MM.1S (cell line): ENCODE measurements around the gene KCNT1.

Experiments
- CTCF ChIP-seq: fragments of 300-600 bp; sonication (generic); IDR thresholded peaks from 2 replicates; pipeline ENCODE4 v1.5.1; 2016; ENCODE audit warnings: antibody characterized with exemption, low read length, mixed read lengths
- EZH2 ChIP-seq: fragments of 300-600 bp; sonication (generic); optimal IDR thresholded peaks from 2 replicates; pipeline ENCODE3; 2017; ENCODE audit warnings: low read depth, mild to moderate bottlenecking, antibody characterized with exemption, low read length, mixed read lengths
- EZH2phosphoT487 ChIP-seq: fragments of 300-600 bp; sonication (generic); IDR thresholded peaks from 2 replicates; pipeline ENCODE4 v1.6.1; 2018; ENCODE audit warnings: antibody characterized with exemption, low read length

- TF ChIP-seq CTCF (no peak), EZH2phosphoT487 (no peak), EZH2 (no peak)
Observed at GRCh38 chr9:135815830-135816650, 114.1 kb downstream of the KCNT1 start.
